Vagina (tissue), 2 donors: ENCODE results near the gene SMARCD1. TPM values are rescaled to one million over a fixed set of nuclear protein-coding genes. Genes with fewer than 3 reads are reported as not detected.

Experiments used
- DNase-seq, 2 donors: peaks; one replicate each; pipeline ENCODE4 v3.0.0-alpha.2; 2017; ENCODE audit errors: extremely low spot score in 2 of 2
- H3K27ac ChIP-seq: fragments of 200-600 bp; sonication (generic); one replicate; pipeline ENCODE4 v1.5.1; 2019
- H3K27me3 ChIP-seq: fragments of 200-600 bp; sonication (generic); one replicate; pipeline ENCODE4 v1.5.1; 2019
- H3K36me3 ChIP-seq, 2 donors: fragments of 200-600 bp; sonication (generic); one replicate each; pipeline ENCODE4 v1.5.1; 2017 to 2019
- H3K4me1 ChIP-seq: fragments of 200-600 bp; sonication (generic); one replicate; pipeline ENCODE4 v1.5.1; 2019
- H3K4me3 ChIP-seq, 2 donors: fragments of 200-600 bp; sonication (generic); 1 replicate in 1 of 2; 2 replicates in 1 of 2; pipeline ENCODE4 v1.5.1; 2016 to 2019
- H3K9me3 ChIP-seq: fragments of 200-600 bp; sonication (generic); one replicate; pipeline ENCODE4 v1.5.1; 2019
- CTCF ChIP-seq, 3 experiments: fragments of 450-650 bp in 2 of 3; fragments of 200-600 bp in 1 of 3; sonication (generic) in 1 of 3; IDR thresholded peaks; one replicate each; pipeline ENCODE4 v1.5.1; 2017 to 2019; ENCODE audit warnings: antibody characterized with exemption in 3 of 3, mild to moderate bottlenecking in 2 of 3, moderate library complexity in 2 of 3
- POLR2A ChIP-seq, 2 donors: fragments of 450-650 bp; IDR thresholded peaks; one replicate each; pipeline ENCODE4 v1.6.1; 2017; ENCODE audit warnings: antibody characterized with exemption in 2 of 2, mild to moderate bottlenecking in 2 of 2, moderate library complexity in 2 of 2
- POLR2AphosphoS5 ChIP-seq, 2 donors: sonication (generic); formaldehyde crosslinking; IDR thresholded peaks; one replicate each; pipeline ENCODE4 v1.9.0; 2017; ENCODE audit warnings: antibody characterized with exemption in 2 of 2, mild to moderate bottlenecking in 2 of 2, low read depth in 1 of 2; ENCODE audit not compliant: insufficient read depth in 1 of 2
- intact Hi-C: fragments of 100-400 bp; cut with DNase I; formaldehyde crosslinking; loops from one replicate; pipeline ENCODE4 v1.15.1; 2023
- total RNA-seq: library from RNA; depleted of rRNA; stranded (reverse); fragments of >200 nt; gene quantifications from one replicate; pipeline ENCODE4 v1.2.3, GENCODE V29; 2016

The SMARCD1 gene
- total RNA-seq, 1 donor from 2014 or later: 42.2 TPM

DNA sequence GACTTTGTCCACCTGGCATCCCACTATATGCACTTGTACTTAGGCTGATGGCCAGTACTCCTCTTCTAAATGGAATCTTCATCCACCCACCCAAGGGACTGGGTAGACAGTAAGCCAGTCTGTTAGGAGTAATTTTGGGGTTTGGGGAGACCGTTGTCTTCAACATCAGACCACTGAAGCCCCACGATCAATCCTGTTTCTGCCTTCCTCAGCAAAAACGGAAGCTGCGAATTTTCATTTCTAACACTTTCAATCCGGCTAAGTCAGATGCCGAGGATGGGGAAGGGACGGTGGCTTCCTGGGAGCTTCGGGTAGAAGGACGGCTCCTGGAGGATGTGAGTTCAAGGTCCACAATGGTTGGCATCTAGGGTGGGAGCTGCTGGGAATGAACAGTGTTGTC lies 2.0 kb downstream of the SMARCD1 start:
- DNase-seq: no peak
- peaks cover 18% of the 10 kb centered on the region for H3K4me1 ChIP-seq
- intact Hi-C loops: no loop called here
- no peak overlapping the region for H3K4me3 ChIP-seq
- H3K27me3 ChIP-seq: no peaks in the 10 kb centered on the region
- H3K27ac ChIP-seq: no peak overlapping the region
- H3K9me3 ChIP-seq: no peaks in the 10 kb centered on the region
- TF ChIP-seq CTCF (IDR thresholded peaks at IDR 0.05) (no peak), POLR2A (IDR thresholded peaks at IDR 0.05) (no peak), POLR2AphosphoS5 (IDR thresholded peaks at IDR 0.05; ENCODE audit: insufficient read depth in 1 of 2, low read depth in 1 of 2) (no peak)
- peaks cover 0 to 54% of the 10 kb centered on the region in 2 donors for H3K36me3 ChIP-seq

- Histone ChIP-seq H3K27me3 (no peaks in the 10 kb centered on the region), H3K4me1 (peaks cover 18% of the 10 kb centered on the region), H3K27ac (no peak overlapping the region), H3K36me3 (peaks cover 0 to 59% of the 10 kb centered on the region in 2 donors), H3K9me3 (no peaks in the 10 kb centered on the region), H3K4me3 (no peak overlapping the region)
- TF ChIP-seq POLR2AphosphoS5 (IDR thresholded peaks at IDR 0.05; ENCODE audit: insufficient read depth in 1 of 2, low read depth in 1 of 2) (no peak), POLR2A (IDR thresholded peaks at IDR 0.05) (no peak), CTCF (IDR thresholded peaks at IDR 0.05) (no peak)
- no peak for DNase-seq
- intact Hi-C loops: no loop called here
Measured at GRCh38 chr12:50087995-50088394, 2.9 kb downstream of the SMARCD1 start.

DNA sequence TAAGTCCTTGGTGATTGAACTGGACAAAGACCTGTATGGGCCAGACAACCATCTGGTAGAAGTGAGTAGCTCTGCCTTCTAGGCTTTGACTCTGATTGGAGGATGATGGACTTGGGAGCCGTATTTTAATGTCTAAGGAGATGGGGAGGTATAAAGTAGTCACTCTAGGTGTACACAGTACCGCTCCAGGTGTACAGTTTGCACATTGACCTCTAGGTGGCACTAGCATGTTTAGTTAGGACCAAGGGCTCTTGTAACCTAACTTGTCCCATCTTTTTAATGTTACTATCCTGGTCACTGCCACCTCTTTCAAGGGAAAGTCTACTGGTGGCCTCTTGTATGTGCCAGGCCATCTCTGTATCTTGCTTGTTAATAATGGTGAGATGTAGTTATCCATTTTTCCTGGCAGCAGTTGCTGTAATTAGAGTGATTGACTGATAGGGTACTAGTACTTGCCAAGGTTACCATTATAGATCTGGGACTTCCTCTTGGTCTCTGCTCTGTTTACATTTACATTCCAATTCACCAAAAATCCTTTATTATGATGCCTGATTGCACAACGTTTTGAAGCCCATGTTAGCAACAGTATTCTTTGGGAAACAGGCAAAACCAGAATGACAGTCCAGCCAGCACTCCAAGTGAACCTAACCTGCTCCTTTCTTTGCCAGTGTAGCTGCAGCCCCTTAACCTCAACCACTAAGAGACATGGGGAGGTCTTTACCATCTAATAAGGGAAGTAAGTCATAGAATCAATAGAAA lies 3.6 kb downstream of the SMARCD1 start:
- Histone ChIP-seq H3K36me3 (peaks cover 0 to 66% of the 10 kb centered on the region in 2 donors), H3K4me1 (peaks cover 18% of the 10 kb centered on the region), H3K4me3 (no peak overlapping the region), H3K9me3 (no peaks in the 10 kb centered on the region), H3K27me3 (no peaks in the 10 kb centered on the region), H3K27ac (no peak overlapping the region)
- DNase-seq: no peak
- TF ChIP-seq POLR2A (IDR thresholded peaks at IDR 0.05): no peak
- no peak for TF ChIP-seq POLR2AphosphoS5 (IDR thresholded peaks at IDR 0.05; ENCODE audit: insufficient read depth in 1 of 2, low read depth in 1 of 2)
- peak; percentile 36 to 71 (median 64) for TF ChIP-seq CTCF (IDR thresholded peaks at IDR 0.05)
- intact Hi-C loops: no loop called here

- Histone ChIP-seq H3K27me3 (no peaks in the 10 kb centered on the region), H3K27ac (no peak overlapping the region), H3K4me1 (peaks cover 9% of the 10 kb centered on the region), H3K9me3 (no peaks in the 10 kb centered on the region), H3K4me3 (no peak overlapping the region), H3K36me3 (peaks cover 0 to 76% of the 10 kb centered on the region in 2 donors)
- intact Hi-C loops: no loop called here
- DNase-seq: no peak
- TF ChIP-seq POLR2A (IDR thresholded peaks at IDR 0.05) (no peak), POLR2AphosphoS5 (IDR thresholded peaks at IDR 0.05; ENCODE audit: insufficient read depth in 1 of 2, low read depth in 1 of 2) (no peak), CTCF (IDR thresholded peaks at IDR 0.05) (no peak)
Measured at GRCh38 chr12:50089730-50090129, 4.6 kb downstream of the SMARCD1 start.

DNA sequence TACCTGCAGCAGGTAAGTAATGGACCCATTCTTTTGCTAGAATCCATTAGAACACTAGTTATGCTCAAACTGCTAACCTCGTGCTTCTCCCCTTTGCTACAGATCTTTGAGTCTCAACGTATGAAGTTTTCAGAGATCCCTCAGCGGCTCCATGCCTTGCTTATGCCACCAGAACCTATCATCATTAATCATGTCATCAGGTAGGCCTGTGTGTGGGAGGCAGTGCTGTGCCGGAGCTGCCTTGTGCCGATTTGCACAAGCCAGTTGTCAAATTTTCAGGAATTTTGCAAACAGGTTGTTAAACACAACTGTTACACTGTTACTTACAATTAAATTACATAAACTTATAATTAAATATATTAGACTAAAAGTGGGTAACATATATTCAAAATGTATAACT lies 5.2 kb downstream of the SMARCD1 start:
- H3K4me1 ChIP-seq: peaks cover 8% of the 10 kb centered on the region
- intact Hi-C loops: no loop called here
- no peak overlapping the region for H3K27ac ChIP-seq
- no peak overlapping the region for H3K4me3 ChIP-seq
- H3K36me3 ChIP-seq: peaks cover 2 to 83% of the 10 kb centered on the region in 2 donors
- DNase-seq: no peak
- H3K27me3 ChIP-seq: no peaks in the 10 kb centered on the region
- TF ChIP-seq CTCF (IDR thresholded peaks at IDR 0.05) (no peak), POLR2A (IDR thresholded peaks at IDR 0.05) (no peak), POLR2AphosphoS5 (IDR thresholded peaks at IDR 0.05; ENCODE audit: insufficient read depth in 1 of 2, low read depth in 1 of 2) (no peak)
- H3K9me3 ChIP-seq: no peaks in the 10 kb centered on the region
